H1 (cell line): Measurements from ENCODE around the gene ZNF771. TPM values are rescaled to one million over a fixed set of nuclear protein-coding genes. Genes with fewer than 3 reads are reported as not detected.

Experiments used
- ASH2L ChIP-seq: fragments of 200-600, 300-600 bp; sonication (generic); IDR thresholded peaks from one replicate; pipeline ENCODE4 v1.7.1; 2017; ENCODE audit warnings: low read length
- BACH1 ChIP-seq: IDR thresholded peaks from 2 replicates; pipeline ENCODE4 v1.6.1; 2012; ENCODE audit warnings: low read length, improper control_type of control experiment
- BRCA1 ChIP-seq: IDR thresholded peaks from 2 replicates; pipeline ENCODE4 v1.6.1; 2012; ENCODE audit warnings: low read depth, low read length, improper control_type of control experiment
- CHD2 ChIP-seq: IDR thresholded peaks from 2 replicates; pipeline ENCODE4 v1.6.1; 2012; ENCODE audit warnings: low read length, improper control_type of control experiment
- HDAC2 ChIP-seq, 2 experiments: fragments of 300-600 bp in 1 of 2; sonication (generic) in 1 of 2; IDR thresholded peaks; 2 replicates each; pipeline ENCODE4 v1.6.1; 2011 to 2012; ENCODE audit warnings: low read depth in 2 of 2, low read length in 2 of 2, mild to moderate bottlenecking in 2 of 2, moderate library complexity in 2 of 2, borderline replicate concordance in 1 of 2, inconsistent platforms in 1 of 2
- JUND ChIP-seq: IDR thresholded peaks from 2 replicates; pipeline ENCODE4 v1.6.1; 2011; ENCODE audit warnings: mild to moderate bottlenecking, improper control_type of control experiment, low read length
- POU5F1 ChIP-seq: IDR thresholded peaks from 2 replicates; pipeline ENCODE4 v1.6.1; 2011; ENCODE audit warnings: low read depth, mild to moderate bottlenecking, low read length, moderate library complexity
- SAP30 ChIP-seq: fragments of 300-600 bp; sonication (generic); IDR thresholded peaks from 2 replicates; pipeline ENCODE4 v1.7.1; 2012; ENCODE audit warnings: low read length, moderate library complexity, mild to moderate bottlenecking, inconsistent platforms; ENCODE audit not compliant: insufficient read depth, insufficient replicate concordance
- SIRT6 ChIP-seq: IDR thresholded peaks from one replicate; pipeline ENCODE4 v1.7.1; 2012; ENCODE audit warnings: low read length, inconsistent platforms
- SUZ12 ChIP-seq: fragments of 200-600 bp; sonication (generic); IDR thresholded peaks from 2 replicates; pipeline ENCODE4 v1.6.1; 2012; ENCODE audit warnings: mild to moderate bottlenecking, inconsistent platforms, low read length, moderate library complexity, mixed read lengths
- TBP ChIP-seq: IDR thresholded peaks from 2 replicates; pipeline ENCODE4 v1.6.1; 2011; ENCODE audit warnings: low read depth, low read length, improper control_type of control experiment
- TEAD4 ChIP-seq: IDR thresholded peaks from 2 replicates; pipeline ENCODE4 v1.6.1; 2012; ENCODE audit warnings: low read depth, low read length, inconsistent platforms, mixed read lengths
- YY1 ChIP-seq: IDR thresholded peaks from 2 replicates; pipeline ENCODE4 v1.6.1; 2011; ENCODE audit warnings: low read depth, mild to moderate bottlenecking, low read length
- polyA plus RNA-seq, 7 experiments: library from polyadenylated mRNA; depleted of rRNA in 3 of 7; stranded (reverse) in 5 of 7; unstranded in 2 of 7; fragments of >200 nt in 5 of 7; fragments of 200-250 nt in 2 of 7; gene quantifications; 1 replicate in 5 of 7; 2 replicates in 1 of 7; 4 replicates in 1 of 7; pipeline versions ENCODE4 v1.2.1 to v1.2.3, GENCODE V29; 2011 to 2013; ENCODE audit warnings: missing spikeins in 2 of 7, mixed read lengths in 2 of 7
- total RNA-seq: library from RNA; stranded (reverse); fragmentation: NEBNext Ultra II Directional; extraction: Animal tissue kit (Norgen Biotek cat#: 25700); gene quantifications from 2 replicates; pipeline ENCODE4 v1.2.1, GENCODE V29; 2021

Gene ZNF771
- total and polyA plus RNA-seq, 2 of the 8 experiments (the other 6 are each of a cell fraction or from before 2014, with no cell fraction given), result 10.6 to 15.7 TPM

DNA sequence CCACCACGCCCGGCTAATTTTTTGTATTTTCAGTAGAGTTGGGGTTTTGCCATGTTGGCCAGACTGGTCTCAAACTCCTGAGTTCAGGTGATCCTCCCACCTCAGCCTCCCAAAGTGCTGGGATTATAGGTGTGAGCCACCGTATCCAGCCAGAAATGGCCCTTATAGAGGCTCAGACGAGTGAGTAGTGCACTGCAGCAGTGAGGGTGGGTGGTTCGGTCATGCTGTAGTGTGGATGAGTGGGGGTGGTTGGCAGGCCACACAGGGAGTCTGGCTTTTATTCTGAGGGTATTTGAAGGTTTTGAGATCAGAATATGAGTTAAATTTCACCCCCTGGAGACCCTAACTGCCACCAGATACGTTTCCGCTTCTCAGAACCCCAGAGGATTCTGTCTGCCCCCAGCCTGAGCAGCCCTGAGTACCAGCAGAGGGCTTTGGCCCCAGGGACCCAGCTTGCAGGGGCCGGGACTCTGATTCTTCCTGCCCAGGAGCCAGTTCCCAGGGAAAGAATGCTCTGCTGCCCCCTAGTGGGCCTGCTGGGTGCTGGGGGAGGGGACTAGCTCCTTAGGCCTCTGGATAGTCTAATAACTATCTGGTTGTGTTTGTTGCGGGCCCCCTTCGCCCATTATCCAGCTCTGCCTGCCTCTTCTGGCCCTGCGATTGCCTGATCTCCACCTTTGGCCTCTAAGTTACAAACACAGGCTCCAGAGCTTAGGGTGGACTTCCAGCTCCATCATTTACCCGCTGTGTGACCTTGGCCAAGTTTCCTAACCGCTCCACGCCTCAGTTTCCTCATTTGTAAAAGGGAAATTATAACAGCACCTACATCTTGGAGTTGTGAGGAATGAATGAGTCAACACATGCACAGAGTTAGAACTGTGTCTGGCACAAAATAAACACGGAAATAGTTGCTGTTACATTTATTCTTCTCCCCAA lies 2.0 kb downstream of the ZNF771 start (continued):
- TF ChIP-seq HDAC2 (IDR thresholded peaks at IDR 0.05; ENCODE audit: borderline replicate concordance in 1 of 2, low read depth in 2 of 2, low read length in 2 of 2) (0 out of 4 replicates have a peak, but pooled peaks of 1 of the 2 experiments have one; percentile 26), SAP30 (no peak), BRCA1 (no peak), CHD2 (peak; percentile 34; the same call in 1 of the 2 replicates), TBP (peak; percentile 30; the same call in 1 of the 2 replicates), YY1 (peak; percentile 41; the same call in 1 of the 2 replicates), SIRT6 (no peak), TEAD4 (0 out of 2 replicates have a peak, but pooled peaks have one; percentile 36), BACH1 (no peak), JUND (0 out of 2 replicates have a peak, but pooled peaks have one; percentile 27), SUZ12 (no peak), POU5F1 (no peak), ASH2L (no peak)
